GM18520 (cell line): ENCODE results near the gene GTPBP4.

Experiments
- ATAC-seq: cut with Tn5 transposase; IDR thresholded peaks from one replicate; pipeline ENCODE4 v1.9.1; 2021; ENCODE audit not compliant: unreplicated experiment

Gene GTPBP4

DNA sequence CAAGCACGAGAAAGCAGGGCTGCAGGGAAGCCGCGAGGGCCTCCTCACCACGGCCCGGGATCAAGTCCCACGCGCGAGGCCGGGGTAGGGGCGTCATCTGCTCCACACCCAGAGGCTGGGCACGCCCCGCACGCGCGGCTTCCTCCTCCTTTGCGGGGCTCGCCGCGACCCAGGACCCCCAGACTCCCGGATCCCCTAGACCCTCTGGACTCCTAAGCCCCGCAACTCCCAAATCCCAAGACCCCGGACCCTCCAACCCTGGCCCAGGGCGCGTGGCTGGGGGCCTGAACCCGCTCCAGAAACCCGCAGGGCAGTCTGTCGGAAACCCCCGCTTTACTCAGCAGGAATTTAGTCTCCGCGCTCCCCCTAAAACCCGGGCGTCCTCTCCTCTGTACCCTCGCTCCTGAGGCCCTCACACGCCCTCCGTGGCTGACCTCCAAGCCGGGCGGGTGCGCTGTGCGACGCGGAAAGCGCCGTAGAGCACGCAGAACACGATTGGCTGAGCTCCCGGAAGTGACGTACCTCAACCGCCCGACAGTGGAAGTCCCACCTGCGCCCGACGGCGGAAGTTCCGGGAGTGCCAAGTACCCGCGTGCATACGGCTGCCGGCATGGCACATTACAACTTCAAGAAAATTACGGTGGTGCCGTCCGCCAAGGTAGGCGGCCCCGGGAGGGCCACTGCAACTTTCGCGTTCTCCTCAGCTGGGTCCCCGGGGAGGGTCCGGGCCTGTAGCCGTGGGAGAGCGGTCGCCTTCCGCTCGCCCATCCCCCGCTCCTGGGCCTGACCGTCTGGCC is at the start of gene GTPBP4:
TSS of gene GTPBP4 (plus strand) at position 565 of the 797 bp plus-strand sequence. CDS start at position 611, 46 bp downstream.
- peak; percentile 91 for ATAC-seq

DNA sequence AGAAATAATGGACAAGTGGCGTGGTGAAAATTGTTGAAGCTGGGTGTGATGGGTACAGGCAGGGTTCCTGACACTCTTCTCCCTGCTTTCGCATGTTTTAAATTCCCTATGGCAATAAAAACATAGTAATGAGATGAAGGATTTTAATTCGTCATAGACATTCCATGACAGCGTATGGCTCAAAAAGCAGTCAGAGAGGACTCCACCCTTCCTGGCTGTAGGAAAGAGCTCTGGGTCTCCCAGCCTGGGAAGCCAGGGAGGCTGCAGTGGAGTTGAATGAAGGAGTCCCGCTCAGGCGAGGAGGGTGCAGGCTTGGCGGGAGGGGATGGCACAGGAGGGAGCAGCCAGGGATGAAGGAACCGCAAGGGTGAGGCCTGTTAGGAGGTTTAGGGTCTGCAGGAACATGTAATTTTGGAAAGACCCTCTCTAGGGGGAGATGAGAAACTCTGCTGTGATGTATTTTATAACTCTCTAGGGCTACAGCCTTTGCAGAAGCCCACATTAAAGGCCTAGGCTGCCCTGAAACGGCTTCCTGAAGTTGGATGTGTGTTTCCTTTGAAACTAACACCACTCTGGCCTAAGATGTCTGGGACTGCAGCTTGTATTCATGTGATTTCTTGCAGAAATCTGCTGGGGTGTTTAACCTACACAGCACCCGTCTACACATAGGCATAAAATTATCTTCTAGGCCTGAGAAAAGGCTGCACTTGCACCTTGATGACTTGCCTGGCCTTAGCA is 49.1 kb upstream of the GTPBP4 start:
- ATAC-seq = no peak

DNA sequence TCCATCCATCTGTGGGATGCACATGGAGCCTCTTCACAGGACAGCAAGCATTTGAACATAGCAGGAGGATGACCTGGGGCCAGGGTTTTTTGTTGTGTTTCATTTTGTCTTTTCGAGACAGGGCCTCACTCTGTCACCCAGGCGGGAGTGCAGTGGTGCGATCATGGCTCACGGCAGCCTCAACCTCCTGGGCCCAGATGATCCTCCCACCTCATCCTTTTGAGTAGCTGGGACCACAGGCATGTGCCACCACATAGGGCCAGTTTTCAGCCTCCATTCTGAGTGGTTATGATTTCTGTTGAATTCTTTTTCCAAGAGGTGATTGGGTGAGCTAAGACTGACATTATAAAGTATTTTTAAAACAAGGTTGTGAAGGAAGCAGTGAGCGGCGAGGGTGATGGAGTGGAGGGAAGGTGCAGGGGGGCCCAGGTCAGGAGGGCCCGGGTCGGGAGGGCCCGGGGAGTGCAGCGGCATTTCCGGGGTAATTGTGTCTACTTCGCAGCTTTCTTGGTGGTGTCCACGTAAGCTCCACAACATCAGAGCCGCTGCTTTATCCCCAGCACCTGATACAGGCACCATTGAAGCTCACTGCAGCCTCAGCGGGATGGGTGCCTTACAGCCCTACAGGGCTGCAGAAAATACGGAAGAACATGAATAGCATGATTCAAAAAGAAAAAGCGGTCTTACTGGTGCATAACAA is 44.8 kb upstream of the GTPBP4 start:
- no peak for ATAC-seq

DNA sequence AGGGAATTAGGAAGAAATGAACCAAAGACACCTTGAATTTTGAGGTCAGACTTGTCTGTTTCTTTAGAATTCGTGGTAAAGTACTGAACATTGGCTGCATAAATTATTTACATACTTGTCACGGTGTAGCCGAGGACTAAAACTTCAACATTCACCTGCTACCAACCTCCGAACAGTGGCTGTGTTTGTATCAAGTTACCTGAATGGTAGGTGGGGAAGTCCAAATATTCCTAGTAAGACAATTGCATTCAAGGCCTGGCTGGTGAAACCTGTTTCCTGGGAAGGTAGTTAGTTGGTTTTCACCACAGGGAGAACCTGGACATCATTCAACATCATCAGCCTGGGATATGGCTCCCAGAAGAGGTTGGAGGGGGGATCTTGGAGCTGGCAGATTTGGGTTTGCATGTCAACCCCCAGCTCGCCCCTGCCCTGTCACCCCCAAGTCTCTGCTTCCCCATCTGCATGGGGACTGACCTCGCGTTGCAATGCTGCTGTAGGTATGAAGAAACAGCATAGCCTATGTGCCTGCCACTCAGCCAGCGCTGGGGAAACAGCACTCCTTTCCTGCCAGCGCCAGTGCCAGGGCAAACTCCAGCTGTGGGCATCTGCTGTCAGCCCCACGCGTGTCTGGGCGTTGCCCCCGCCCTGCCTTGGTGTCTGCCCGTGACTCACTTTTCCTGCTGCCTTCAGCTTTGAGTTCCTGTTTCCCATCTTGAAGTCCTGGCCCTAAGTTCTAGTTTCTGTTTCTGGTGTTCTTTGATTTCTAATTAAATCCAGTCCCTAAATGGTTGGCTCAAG is 44.0 kb upstream of the GTPBP4 start:
- ATAC-seq = no peak

DNA sequence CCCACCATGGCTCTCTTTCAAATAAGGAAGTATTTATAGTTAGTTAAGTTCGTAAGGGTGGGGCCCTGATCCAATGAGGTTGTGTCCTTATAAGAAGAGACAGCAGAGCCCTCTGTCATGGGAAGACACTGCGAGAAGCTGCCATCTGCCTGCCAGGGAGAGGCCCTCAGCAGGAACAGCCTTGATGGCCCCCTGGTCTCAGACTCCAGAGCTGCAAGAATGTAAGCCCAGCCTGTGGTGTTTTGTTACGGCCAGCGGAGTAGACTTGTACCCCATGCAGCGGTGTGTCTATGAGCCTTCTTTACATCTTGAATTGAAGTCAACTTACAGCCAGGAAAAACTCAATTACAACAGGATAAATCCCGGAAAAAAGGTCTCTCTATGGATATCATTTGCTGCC is 42.5 kb upstream of the GTPBP4 start:
- ATAC-seq = no peak

DNA sequence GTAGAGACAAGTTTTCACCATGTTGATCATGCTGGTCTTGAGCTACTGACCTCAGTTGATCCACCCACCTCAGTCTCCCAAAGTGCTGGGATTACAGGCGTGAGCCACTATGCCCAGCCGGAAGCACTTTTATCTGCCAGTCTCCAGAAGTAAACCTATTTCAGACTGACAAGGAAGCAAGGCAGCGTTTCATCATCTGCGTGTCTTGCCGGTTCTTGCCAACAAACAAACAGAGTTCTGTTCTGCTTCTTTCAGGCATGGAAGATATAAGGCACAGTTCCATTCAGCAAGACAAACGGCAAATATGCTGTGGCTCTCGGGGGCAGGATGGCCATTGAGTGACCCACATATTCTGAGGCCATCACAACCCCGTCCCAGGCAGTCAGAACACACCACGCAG is 41.2 kb upstream of the GTPBP4 start:
- ATAC-seq = no peak

DNA sequence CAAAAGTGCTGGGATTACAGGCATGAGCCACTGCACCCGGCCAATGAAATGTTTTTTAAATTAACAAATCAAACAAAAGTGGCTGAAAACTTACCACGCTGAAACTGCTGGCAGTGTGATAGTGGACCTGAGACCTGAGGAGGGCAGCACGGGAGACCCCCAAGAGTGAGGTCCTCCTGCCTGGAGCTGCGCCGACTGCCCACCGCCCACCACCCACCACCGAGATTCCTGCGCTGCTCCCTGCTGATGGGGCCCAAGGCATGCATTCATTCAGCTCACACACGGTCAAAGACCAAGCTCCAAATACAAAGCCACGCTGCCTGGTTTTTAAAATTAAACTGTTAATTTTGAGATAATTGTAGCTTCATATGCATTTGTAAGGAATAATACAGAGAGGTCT is 40.4 kb upstream of the GTPBP4 start:
- ATAC-seq = no peak

DNA sequence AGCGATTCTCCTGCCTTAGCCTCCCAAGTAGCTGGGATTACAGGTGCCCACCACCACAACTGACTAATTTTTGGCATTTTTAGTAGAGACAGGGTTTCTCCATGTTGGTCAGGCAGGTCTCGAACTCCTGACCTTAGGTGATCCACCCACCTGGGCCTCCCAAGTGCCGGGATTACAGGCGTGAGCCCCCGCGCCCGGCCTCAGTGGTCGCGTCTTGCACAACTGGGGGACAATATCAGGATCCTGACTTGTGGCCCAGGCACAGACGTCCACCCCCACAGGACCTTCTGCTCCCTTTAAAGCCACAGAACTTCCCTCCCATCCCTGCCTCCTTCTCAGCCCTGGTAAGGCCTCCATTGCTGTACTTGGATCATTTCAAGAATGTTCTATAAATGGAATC is 39.9 kb upstream of the GTPBP4 start:
- ATAC-seq = no peak

DNA sequence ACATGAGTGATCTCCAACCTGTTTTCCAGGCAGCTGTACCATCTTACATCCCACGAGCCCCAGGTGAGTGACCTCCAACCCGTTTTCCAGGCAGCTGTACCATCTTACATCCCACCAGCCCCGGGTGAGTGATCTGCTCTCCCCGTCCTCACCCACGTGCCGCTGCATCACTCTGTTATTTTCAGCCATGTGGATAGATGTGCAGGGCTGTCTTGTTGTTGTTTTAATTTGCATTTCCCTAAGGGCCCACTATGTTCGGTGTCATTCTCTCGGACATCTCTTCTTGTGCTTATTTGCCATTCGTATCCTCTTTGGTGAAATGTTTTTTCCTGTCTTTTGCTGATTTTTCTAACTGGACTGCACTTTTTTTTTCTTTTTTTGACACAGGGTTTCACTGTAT is 38.8 kb upstream of the GTPBP4 start:
- ATAC-seq = no peak

DNA sequence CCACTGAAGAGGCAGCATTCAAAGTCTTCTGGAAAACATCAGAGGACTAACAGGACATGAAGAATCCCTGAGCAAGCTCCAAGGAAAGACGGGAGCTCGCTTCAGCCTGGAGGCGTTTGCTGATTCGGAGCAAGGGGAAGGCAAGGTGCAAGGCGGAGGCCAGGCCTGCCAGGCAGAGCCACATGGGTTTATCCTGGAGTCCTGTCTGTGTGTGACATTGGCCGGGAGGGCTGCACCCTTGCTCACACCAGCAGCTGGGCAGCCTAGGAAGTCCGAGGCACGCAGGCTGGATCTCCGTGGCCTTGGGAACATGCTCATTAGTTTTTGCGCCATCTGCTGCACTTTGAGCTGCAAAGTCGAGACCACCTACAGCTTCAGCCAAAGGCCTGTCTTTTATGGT is 34.4 kb upstream of the GTPBP4 start:
- ATAC-seq = no peak

DNA sequence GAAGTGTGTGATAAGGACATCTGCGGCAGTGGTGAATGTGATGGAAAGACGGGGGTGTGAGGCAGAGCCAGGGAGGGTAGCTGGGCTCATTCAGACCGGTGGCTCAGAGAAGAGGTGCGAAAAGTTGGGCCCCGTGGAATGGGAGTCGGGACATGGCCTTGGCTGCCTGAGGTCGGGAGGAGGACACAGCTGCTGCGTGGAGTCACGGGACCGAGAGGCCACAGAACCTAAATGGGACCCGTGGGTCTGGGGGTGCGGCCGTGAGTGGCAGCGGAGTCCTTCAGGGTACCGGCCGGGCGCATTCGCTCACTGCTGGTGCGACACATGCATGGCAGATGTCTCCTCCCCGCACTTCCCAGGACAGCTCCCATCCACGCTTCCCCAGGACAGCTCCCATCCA is 33.8 kb upstream of the GTPBP4 start:
- no peak for ATAC-seq

DNA sequence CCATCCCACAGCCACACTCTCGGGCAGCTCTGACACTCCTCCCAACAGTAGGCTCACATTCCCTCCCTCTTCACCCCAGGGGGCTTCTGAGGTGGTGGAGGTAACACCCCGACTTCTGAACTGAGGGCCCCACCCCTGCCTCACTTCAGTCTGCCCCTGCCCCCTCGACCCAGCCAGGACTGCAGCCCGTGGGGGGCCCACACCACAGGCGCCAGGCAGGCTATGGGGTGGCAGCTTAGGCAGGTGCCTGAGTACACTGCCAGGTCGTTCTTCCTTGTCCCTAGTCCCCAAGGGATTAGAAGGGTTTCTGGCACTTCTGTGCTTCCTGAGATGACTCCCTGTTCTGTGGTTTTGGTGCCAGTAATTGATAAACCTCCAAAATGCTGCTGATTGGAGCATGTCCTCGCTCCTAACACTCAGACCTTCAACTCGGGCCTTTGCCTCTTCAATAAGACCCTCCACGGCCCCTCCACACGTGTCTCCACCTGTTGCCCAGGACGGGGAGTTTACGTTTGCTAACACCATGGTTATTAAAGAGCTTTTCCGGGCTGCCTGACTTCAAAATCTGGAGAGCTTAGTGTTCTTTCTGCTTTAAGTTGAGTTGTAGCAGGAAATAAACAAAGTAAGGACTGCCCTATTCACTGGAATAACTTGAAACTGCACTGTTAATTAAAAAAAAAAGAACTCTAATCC is 33.0 kb upstream of the GTPBP4 start:
- no peak for ATAC-seq

DNA sequence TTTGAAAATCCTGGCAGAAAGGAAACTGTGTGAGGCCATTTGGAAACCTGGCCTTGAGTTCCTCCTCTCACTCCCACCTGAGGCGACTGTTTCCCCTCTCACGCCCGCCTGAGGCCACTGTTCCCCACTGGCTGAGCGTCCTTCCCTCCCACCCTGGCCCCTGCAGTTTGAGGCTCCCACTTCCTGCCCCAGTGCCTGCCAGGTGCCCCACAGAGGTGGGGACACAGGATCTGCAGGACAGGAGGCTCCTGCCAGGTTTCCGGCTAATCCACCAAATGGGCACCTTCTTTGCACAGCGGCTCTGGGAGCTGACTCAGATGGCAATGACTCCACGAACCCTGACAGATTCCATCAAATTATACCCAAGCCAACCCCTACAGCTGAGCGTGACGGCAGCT is 32.4 kb upstream of the GTPBP4 start:
- no peak for ATAC-seq

DNA sequence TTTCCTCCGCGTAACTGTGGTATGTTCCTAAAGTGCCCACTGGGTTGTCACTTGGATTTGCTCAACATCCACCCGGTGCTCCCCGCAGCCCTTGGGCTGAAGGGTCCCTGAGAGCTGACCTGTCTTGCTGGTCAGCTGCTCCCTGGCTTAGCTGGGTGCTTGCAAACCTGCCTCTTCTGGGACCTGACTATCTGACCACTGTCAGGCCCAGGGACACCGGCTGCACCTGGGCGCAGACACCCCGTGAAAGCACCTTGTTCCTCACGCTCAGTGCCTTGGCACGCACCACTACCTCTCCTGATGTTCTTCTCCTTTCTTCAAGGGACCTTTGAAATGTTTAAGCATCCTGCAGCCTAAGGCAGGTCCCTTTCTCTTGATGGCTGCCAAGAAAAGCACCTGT is 30.1 kb upstream of the GTPBP4 start:
- ATAC-seq = no peak

DNA sequence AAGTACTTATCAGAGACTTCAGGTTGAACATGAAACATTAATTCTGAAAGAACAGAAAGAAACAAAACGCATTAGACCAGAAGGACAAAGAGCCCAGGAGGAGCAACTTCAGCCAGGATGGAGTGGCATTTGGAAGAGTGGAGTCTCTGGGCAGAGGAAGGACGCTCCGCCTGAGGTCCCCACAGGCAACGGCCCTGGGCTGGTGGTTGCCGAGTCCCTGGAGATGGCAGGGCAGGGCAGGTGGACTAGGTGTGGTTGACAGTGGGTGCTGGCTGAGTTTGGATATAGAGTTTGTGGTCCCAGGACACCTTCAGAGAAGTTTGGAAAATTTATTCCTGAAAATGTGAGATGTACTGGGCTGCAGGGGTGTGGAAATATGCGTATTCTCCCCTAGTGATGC is 29.4 kb upstream of the GTPBP4 start:
- ATAC-seq = no peak

DNA sequence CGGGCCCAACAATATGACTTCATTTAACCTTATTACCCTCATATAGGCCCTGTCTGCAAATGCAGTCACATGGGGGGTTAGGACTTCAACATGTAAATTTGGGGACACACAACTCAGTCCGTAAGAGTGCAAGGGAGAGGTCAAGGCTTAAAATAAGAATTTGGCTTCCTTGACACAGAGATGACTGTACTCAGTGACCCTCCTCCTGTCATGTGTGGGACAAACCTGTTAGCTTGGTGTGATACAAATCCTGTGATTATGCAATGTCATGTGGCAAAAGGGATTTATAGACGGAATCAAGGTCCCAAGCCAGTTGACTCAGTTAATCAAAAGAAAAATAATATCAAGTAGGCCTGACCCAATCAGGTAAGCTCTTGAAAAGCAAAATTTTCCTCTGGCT is 25.9 kb upstream of the GTPBP4 start:
- no peak for ATAC-seq

DNA sequence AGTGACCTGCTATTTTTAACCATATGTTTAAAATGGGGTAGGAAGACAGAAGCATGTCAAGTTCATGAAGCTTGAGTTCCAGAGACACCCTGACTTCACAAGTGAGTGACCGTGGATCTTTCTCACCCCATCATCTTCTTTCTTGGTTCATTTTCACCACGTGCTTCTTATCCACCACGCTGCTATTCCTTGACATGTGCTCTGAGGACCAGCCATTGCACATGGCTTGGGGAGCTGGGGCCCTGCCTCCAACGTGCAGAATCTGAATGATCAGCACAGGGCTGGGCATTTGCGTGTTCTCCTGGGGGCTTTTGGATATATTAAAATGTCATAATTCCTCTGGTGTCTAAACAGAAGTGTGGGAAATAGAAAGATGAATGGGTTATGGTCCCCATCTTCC is 25.0 kb upstream of the GTPBP4 start:
- ATAC-seq = no peak

DNA sequence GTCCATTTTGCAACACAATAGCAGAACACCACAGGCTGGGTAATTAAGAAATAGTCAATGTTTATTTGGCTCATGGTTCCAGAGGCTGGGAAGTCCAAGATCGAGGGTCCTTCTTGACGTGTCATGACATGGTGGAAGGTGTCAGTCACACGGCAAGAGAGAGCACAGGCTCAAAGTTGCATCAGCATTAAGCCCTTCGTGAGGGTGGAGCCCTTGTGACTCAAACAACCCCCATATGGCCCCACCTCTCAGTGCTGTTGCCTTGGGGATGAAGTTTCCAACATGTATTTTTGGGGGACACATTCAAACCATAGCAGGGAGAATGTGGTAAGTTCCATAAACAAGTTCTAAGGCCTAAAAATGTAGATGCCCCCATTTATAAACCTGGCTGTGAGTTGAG is 24.6 kb upstream of the GTPBP4 start:
- no peak for ATAC-seq

DNA sequence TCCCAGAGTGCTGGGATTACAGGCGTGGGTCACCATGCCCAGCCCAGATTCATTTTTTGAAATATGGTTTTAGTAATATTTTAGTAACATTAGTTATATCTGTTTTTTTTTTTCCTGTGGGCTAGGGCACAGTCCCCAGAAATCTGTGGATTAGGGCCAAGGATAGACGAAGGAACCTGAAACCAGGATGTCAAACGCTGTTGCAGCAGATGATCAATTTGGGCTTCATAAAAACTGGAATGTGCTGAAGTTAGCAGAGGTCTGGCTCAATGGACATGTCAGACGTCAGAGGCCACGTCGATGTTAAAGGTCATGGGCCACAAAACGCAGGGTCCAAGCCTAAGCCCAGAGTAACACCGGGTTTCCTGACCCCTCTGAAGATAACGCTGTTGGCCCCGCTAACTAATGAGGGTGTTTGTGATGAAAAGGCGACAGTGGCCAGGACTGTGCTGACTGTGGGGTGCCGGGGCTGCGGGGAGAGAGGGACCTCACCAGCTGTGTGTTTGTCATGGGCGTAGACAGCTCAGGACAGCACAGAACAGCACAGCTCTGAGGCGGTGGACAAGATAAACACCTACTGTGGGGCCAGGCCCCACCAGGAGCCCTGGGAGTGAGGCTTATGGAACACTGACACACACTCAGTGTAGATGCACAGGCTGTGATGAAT is 23.8 kb upstream of the GTPBP4 start:
- no peak for ATAC-seq

DNA sequence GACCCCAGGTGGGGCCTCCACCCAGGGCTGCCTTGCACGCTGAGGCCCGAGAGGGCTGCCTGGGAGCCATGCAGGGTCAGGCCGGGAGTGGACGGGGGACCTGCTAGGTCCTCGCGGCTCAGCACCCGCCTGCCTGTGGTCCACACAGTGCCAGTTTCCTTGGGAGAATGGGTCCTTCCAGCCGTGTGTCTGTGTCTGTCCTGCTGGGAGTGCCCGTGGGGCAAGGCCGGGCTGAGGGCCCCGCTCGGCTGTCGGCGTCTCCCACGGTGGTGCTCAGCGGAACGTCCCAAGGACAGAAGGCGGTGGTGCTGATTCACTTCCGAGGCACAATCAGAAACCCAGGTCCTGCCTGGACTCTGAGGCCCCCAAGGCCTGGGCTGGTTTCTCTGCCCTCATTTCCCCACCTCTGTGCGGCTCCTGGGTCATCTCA is 23.2 kb upstream of the GTPBP4 start:
- no peak for ATAC-seq
